CD4-positive, alpha-beta T cell treated with Interleukin-2 at 100 ng/mL for 4 hours (primary cell): ENCODE results near the gene DENND11.
A peak's percentile ranks its signal among the peaks of the same experiment; 100 is the strongest.
"Not testable (repeated sequence)": the region's sequence is repeated elsewhere in the genome, so short reads cannot be mapped to it uniquely, and the experiment has no call there.

Experiments
- DNase-seq: peaks from one replicate; pipeline ENCODE4 v3.0.0-alpha.2; 2020; ENCODE audit warnings: low spot score

Gene DENND11

GRCh38 chr7:141708351-141708750, 6.4 kb upstream of the DENND11 start, which contains the start of gene WEE2:
Gene WEE2 (plus strand): TSS chr7:141708353. CDS start chr7:141708759, 406 bp downstream.
- no peak for DNase-seq

DNA sequence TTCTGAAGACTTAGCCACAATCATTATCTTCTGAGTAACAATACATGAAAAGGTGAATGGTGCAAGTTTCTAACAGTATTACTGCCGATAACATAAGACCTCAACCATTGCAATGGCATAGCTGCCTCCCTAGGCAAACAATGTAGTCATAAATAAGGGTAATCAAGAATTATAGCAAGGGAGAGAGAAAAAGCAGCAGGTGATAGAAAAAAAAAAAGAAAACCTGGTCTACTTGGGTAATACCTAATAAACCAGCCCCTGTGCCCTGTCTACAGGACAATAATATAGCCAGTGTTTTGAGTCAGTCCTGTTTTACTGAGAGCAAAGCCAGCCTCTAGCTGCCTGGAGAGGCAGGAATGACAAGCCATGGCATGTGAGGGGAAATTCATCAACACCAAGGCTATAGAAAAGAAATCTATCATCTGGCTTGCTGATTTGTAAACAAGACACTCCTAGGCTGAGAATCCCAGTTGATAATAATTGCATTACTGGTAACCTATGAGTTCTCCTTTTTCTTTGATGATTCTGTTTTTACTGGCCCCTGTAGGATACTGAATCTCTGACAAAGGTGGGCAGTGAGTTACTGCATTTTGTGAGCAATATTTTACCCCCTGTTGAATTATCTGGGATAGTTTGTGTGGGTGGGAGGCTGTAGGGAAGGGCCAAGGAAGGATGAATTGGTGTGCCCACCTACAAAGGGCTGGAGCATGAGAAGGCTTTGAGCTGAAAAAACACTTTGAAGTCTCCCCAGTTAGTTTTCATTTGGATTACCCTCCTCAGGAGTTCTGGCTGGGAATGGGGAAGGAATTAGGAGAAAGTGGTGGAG, 4.5 kb upstream of the DENND11 start:
- DNase-seq: no peak

- DNase-seq: no peak
These were observed 2.8 kb upstream of the DENND11 start for GRCh38 chr7:141704741-141705140.

GRCh38 chr7:141704112-141704511, 2.1 kb upstream of the DENND11 start:
- DNase-seq: no peak

DNA sequence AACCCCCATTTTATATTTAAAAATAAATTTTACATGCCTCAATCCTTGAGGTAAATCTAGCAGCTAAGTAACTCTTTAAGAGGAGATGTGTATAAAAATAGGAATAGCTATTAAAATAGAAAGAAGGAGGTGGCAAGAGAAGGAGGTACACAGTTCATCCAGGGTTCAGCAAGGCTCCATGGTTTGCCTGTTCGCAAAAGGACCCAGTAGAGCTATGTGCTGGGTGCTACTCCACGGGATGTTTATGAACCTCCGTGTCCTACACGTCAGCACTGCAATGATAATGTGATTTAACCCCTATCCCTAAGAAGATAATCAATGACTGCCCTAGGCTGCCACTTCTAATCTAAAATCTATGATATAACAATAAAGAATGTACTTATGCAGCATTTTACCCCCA, 926 bp upstream of the DENND11 start:
- DNase-seq: no peak

DNA sequence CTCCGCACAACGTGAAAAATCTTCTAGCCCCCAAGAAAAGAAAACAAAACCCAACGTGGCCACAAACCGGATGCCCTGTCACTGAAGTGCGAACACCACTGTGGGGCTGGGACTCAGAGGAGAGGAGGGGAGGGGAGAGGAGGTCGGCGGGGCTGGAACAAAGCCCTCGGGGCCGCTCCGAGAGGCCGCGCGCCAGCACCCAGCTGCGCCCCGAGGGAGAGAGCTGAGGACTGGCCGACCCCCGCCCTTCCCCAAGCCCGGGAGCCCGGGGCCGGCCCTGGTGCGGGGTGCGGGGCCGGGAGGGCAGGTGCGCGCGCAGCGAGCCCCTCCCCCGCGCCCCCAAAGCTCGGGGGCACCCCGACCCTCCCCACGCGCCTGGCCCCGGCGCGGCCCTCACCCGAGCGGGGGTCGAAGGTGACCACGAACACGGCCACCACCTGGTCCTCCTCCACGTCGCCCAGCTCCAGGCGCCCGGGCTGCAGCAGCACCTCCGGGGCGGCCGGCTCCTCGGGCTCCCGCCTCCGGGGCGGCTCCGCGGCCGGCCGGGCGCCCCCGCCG, 398 bp downstream of the DENND11 start:
- peak; percentile 70 for DNase-seq

DNA sequence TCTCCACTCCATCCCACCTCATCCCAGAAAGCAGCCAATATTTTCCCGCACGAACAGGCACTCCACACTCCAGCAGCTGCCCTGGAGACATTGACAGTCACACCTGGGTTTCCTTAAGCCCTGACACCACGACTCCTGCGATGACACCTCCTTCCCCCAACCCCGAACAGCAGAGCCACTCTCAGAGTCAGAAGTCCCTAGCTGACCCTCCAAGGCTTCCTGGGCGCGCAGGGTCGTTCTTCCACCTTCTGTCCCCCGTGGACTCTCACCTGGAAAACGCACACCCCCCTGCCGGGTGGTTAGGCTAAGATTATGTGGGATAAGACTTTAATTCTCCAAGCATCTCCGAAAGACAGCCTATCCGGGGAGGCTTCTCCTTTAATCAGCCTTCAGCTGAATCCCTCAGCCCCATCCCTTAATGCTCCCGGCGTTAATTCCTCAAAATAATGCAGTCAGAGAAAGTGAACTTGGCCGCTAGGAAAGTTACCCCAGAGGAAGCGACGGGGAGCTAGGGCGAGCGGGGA, 1.1 kb downstream of the DENND11 start:
- DNase-seq: no peak

DNA sequence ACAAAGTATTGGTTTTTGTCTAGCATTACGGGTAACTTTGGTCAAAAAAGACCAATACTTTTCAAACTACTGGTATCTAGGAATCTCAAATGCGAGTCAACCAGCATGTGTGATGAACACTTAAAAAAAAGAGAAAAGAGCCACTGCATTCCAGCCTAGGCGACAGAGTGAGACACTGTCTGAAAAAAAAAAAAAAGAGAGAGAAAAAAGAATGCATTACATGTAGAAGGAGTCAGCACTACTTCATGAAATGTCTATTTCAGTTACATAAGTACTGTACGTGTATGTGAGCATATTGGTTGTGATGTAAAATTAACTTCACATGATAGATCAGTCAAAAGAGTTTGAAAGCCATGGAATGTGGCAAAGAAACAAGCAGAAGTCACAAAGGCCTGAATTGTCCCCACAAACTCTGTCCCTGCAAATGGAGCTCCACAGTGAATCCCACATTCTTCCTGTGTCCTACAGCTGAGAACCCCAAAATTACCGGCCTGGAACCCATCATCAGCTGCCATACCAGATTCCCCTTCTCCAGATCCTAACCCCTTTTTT, 1.6 kb downstream of the DENND11 start:
- DNase-seq: no peak

GRCh38 chr7:141699860-141700259, 2.1 kb downstream of the DENND11 start:
- DNase-seq: no peak

DNA sequence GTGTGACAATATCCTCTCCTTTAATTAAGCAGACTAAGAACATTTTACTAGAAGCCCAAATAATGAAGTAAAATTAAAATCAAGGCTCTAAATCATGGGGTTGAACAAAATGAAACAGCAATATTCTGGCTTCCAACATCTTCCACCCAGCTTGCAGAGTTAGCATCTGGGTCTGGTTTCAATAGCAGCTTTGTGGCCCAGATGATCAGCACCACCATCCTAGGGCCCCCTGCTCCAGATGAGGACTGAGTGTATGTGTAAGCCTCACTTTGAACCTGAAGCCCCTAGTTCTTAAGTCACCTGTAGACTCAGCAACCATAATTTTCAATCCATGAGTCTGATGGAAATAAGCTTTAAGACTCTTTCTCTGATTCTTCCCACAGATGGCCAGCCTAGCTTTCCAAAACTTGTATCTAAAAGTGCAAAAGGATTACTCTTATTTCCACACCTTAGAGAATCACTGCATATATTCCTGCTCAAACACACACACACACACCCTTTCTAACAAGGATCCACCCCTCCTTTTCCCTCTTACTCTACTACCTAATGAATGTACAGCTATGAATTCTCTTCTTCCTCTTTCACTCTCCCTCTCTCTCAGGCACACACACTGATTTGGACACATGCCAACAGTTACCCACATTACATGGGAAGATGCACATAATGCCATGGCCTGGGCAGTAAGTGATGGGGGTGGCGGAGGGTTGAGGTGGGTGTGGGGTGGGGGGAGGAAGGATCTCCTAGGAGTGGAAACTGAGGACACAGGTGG, 3.5 kb downstream of the DENND11 start:
- no peak for DNase-seq

DNA sequence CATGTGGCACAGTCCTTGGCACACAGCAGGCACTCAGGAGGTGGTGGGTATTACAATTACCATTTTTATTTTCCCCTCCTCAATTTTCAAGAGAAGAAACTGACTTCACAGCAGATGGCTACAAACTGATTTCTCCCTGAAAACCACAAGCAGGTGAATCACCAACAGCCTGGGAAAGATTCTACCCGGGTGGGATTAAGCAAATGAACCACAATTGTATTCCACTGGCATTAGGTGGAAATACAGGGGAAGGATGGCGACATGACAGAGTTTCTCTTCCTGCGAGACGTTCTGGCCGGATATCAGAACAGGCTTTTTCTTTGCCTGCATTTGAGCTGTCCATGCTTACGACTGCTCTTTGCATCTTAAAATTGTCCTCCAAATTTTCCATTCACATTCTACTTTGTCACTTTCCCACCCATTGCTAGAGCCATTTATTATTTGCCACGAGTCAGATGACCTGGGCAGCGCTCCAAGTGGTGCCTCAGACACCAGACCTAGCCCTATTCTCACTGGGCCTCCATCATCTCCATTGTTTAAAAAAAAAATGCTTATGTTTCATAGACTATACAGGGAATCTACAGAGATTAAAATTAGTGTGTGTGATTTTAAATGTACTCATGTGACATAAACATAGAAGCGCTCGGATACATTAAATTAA, 4.6 kb downstream of the DENND11 start:
- DNase-seq: no peak

DNA sequence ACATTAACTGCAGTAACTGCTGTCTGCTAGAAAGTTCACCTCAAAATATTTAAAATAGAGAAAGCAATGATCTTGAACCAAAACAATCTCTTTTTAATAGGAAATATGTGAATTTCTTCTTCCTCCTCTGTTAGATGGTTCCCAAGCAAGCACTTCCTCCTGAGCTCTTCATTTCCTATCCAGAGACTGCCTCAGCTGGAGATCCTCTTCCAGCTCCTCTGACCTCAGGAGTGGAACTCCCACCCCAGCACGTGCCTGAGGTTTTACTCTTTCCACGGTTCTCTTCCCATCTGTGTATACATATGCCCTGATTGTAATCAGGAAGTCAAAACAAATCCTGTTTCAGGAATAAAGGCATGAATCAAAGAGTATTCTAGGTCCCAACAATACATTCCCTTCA, 5.6 kb downstream of the DENND11 start:
- no peak for DNase-seq

GRCh38 chr7:141695803-141696289, 6.1 kb downstream of the DENND11 start:
- DNase-seq: no peak

DNA sequence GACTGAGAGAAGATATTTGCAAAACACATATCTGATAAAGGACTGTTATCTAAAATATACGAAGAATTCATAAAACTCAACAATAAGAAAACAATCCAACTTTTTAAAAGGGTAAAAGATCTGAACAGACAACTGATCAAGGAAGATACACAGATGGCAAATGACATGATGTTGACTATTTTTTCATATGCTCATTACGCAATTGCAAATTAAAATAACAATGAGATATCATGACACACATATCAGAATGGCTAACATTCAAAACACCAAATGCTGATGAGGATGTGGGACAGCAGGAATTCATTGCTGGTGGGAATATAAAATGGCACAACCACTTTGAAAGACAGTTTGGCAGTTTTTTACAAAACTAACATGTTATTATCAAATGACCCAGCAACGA, 8.9 kb downstream of the DENND11 start:
- DNase-seq: no peak

DNA sequence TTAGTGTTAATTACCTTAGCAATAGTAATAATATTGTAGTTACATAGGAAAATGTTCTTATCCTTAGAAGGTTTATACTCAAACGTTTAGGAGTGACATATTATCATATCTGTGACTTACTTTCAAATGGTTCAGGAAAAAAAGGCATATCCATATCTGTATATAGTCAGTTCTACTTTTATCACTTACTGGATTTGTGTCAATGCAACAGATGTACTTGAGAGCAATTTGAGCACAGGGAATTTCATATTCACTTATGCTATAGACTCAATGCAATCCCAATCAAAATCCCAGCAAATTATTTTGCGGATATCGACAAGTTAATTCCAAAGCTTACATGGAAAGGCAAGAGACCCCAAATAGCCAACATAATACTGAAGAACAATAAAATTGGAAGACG, 10.0 kb downstream of the DENND11 start:
- no peak for DNase-seq

GRCh38 chr7:141691540-141691939, 10.4 kb downstream of the DENND11 start:
- DNase-seq: no peak

DNA sequence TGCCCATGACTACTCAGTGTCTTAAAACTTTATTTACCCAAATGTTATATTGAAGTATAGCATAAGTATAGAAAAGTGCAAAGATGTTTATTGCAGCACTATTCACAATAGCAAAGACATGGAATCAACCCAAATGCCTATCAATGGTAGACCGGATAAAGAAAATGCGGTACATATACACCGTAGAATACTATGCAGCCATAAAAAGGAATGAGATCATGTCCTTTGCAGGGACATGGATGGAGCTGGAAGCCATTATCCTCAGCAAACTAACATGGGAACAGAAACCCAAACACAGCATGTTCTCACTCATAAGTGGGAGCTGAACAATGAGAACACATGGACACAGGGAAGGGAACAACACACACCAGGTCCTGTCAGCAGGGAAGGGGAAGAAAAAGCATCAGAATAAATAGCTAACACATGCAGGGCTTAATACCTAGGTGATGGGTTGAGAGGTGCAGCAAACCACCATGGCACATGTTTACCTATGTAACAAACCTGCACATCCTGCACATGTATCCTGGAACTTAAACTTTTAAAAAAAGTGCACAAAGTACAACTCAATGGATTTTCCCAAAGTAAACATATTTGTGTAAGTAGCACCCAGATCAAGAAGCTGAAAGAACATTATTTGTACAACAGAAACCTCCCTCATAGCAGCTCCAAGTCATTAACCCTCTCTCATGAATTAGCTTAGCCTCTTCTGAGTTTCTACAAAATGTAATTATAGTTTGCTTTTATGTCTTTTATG, 12.7 kb downstream of the DENND11 start:
- not testable (repeated sequence) for DNase-seq

GRCh38 chr7:141688043-141688442, 13.9 kb downstream of the DENND11 start:
- no peak for DNase-seq

DNA sequence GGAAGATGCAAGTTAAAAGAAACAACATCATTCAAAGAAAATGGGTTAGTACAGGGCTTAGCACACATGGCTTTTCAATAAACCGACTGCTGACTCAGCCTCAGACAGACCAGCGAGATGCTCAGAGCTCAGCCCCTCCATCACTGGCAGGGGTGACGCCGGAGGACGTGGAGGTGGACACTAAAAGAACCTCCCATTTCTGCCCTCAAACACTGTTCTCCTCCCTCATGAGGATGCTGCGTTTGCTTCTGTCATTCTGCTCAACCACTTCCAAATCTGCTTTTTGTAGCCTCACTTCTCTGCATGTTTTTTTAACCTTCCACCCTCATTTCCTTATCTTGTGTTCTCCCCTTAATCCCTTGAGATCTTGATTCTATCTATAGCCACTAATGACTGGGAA, 15.3 kb downstream of the DENND11 start:
- no peak for DNase-seq

GRCh38 chr7:141686074-141686473, 15.9 kb downstream of the DENND11 start:
- DNase-seq: no peak
